GM12878 (cell line): Measurements from ENCODE around the gene MED31. TPM values are rescaled to one million over a fixed set of nuclear protein-coding genes. Genes with fewer than 3 reads are reported as not detected.

Source experiments
- ATAC-seq: fragments of 200-7000 bp; cut with Tn5 transposase; 3 replicates; pipeline ENCODE4 v1.9.1; 2020; ENCODE audit warnings: mild to moderate bottlenecking, moderate library complexity
- BruUV-seq: library from RNA; stranded (reverse); fragments of 400-500 nt; replicated peaks from 2 replicates; lab custom pipeline; 2021; lab: Mats Ljungman, UMichigan
- CTCF ChIA-PET: fragments of 300-600 bp; sonication (Branson Sonifier 250); formaldehyde crosslinking; extraction: SDS; loops from one replicate; lab custom pipeline; 2021; ENCODE audit warnings: inconsistent platforms; lab: Yijun Ruan, JAX
- POLR2A ChIA-PET: fragments of 350-600 bp; formaldehyde crosslinking; extraction: SDS; loops from one replicate; lab custom pipeline; 2021; ENCODE audit warnings: inconsistent platforms; lab: Charles Lee
- RAD21 ChIA-PET: fragments of 300-600 bp; sonication (Branson Sonifier 250); formaldehyde crosslinking; loops from one replicate; lab custom pipeline; 2023; ENCODE audit warnings: antibody characterized with exemption; ENCODE audit not compliant: unreplicated experiment; lab: Charles Lee
- SMC1A ChIA-PET: fragments of 300-600 bp; sonication (Branson Sonifier 250); formaldehyde crosslinking; loops from one replicate; lab custom pipeline; 2023; ENCODE audit not compliant: unreplicated experiment, uncharacterized antibody; lab: Charles Lee
- DNase-seq: peaks from one replicate; pipeline ENCODE4 v3.0.0-alpha.2; 2011; ENCODE audit warnings: low read depth, low spot score
- FAIRE-seq: peaks from 3 replicates; lab custom pipeline; 2011; peaks lifted over from hg19 to GRCh38; lab: Jason Lieb, UNC
- H2AFZ ChIP-seq: 2 replicates; pipeline ENCODE4 v1.6.0; 2011; ENCODE audit warnings: low read depth, low read length, control low read depth; ENCODE audit not compliant: control insufficient read depth
- H3K27ac ChIP-seq: 2 replicates; pipeline ENCODE4 v1.5.1; 2011; ENCODE audit warnings: control low read depth; ENCODE audit not compliant: control insufficient read depth, insufficient read depth
- H3K27me3 ChIP-seq, 2 experiments: replicated peaks in 1 of 2; 2 replicates each; pipeline versions ENCODE4 v1.6.0 to v1.6.1; 2011; ENCODE audit warnings: low read length in 1 of 2; ENCODE audit not compliant: control insufficient read depth in 2 of 2, insufficient read depth in 2 of 2
- H3K36me3 ChIP-seq, 2 experiments: 2 replicates each; pipeline ENCODE4 v1.5.1; 2011; ENCODE audit warnings: low read length in 1 of 2; ENCODE audit not compliant: control insufficient read depth in 2 of 2, insufficient read depth in 2 of 2
- H3K4me1 ChIP-seq: 2 replicates; pipeline ENCODE4 v1.6.1; 2011; ENCODE audit warnings: mild to moderate bottlenecking, low read length, moderate library complexity, mixed read lengths; ENCODE audit not compliant: control insufficient read depth, insufficient read depth
- H3K4me2 ChIP-seq: 2 replicates; pipeline ENCODE4 v1.6.0; 2011; ENCODE audit warnings: control low read depth; ENCODE audit not compliant: control insufficient read depth, insufficient read depth
- H3K4me3 ChIP-seq: fragments of 200-600 bp; sonication (generic); 2 replicates; pipeline ENCODE4 v1.5.1; 2016
- H3K79me2 ChIP-seq: 2 replicates; pipeline ENCODE4 v1.6.0; 2011; ENCODE audit warnings: low read length; ENCODE audit not compliant: control insufficient read depth, insufficient read depth
- H3K9ac ChIP-seq: 2 replicates; pipeline ENCODE4 v1.8.0; 2011; ENCODE audit warnings: low read length, control low read depth, mixed read lengths; ENCODE audit not compliant: control insufficient read depth, insufficient read depth
- H3K9me3 ChIP-seq: replicated peaks from 3 replicates; pipeline ENCODE4 v1.5.1; 2011; ENCODE audit warnings: mild to moderate bottlenecking, low read length; ENCODE audit not compliant: control insufficient read depth, insufficient read depth
- H4K20me1 ChIP-seq: 2 replicates; pipeline ENCODE4 v1.6.0; 2011; ENCODE audit not compliant: control insufficient read depth, insufficient read depth
- ATF3 ChIP-seq: IDR thresholded peaks from 2 replicates; pipeline ENCODE4 v1.6.1; 2011; ENCODE audit warnings: low read depth, mild to moderate bottlenecking, low read length, moderate library complexity, borderline replicate concordance; ENCODE audit errors: extremely low read depth
- CBX3 ChIP-seq: fragments of 200-600 bp; sonication (generic); IDR thresholded peaks from 2 replicates; pipeline ENCODE4 v1.6.1; 2016; ENCODE audit warnings: low read depth, borderline replicate concordance
- CBX5 ChIP-seq: sonication (generic); IDR thresholded peaks from 2 replicates; pipeline ENCODE4 v1.6.1; 2016; ENCODE audit warnings: low read depth, moderate library complexity, mild to moderate bottlenecking, inconsistent platforms
- EED ChIP-seq: sonication (generic); IDR thresholded peaks from 2 replicates; pipeline ENCODE4 v1.6.1; 2016; ENCODE audit warnings: antibody characterized with exemption, low read depth
- EGR1 ChIP-seq, 2 experiments: IDR thresholded peaks; 1 replicate in 1 of 2; 2 replicates in 1 of 2; pipeline ENCODE4 v1.6.1; 2011 to 2012; ENCODE audit warnings: low read depth in 2 of 2, low read length in 2 of 2, borderline replicate concordance in 1 of 2, mild to moderate bottlenecking in 1 of 2, moderate library complexity in 1 of 2
- GATAD2B ChIP-seq: fragments of 450-650 bp; conservative IDR thresholded peaks from 2 replicates; pipeline ENCODE4 v1.6.1; 2017; ENCODE audit warnings: low read depth, mild to moderate bottlenecking, moderate library complexity
- LARP7 ChIP-seq: fragments of 450-650 bp; IDR thresholded peaks from 2 replicates; pipeline ENCODE4 v1.6.1; 2017; ENCODE audit warnings: mild to moderate bottlenecking
- RAD21 ChIP-seq: IDR thresholded peaks from 2 replicates; pipeline ENCODE4 v1.6.1; 2011; ENCODE audit warnings: mild to moderate bottlenecking, low read depth, low read length, moderate library complexity; ENCODE audit not compliant: insufficient read depth
- REST ChIP-seq: IDR thresholded peaks from 2 replicates; pipeline ENCODE4 v1.6.1; 2012; ENCODE audit warnings: mild to moderate bottlenecking, low read depth, low read length
- SMAD1 ChIP-seq: fragments of 450-650 bp; IDR thresholded peaks from 2 replicates; pipeline ENCODE4 v1.6.1; 2018; ENCODE audit warnings: mild to moderate bottlenecking, low read depth; ENCODE audit not compliant: partially characterized antibody
- SUZ12 ChIP-seq: fragments of 200-600 bp; sonication (generic); IDR thresholded peaks from one replicate; pipeline ENCODE4 v1.6.1; 2018; ENCODE audit warnings: antibody characterized with exemption, mild to moderate bottlenecking; ENCODE audit not compliant: unreplicated experiment
- TAF1 ChIP-seq: IDR thresholded peaks from 2 replicates; pipeline ENCODE4 v1.6.1; 2011; ENCODE audit warnings: mild to moderate bottlenecking, low read depth, low read length, borderline replicate concordance
- TCF12 ChIP-seq: IDR thresholded peaks from 2 replicates; pipeline ENCODE4 v1.6.1; 2011; ENCODE audit warnings: low read depth, mild to moderate bottlenecking, low read length
- YBX1 ChIP-seq: fragments of 450-650 bp; IDR thresholded peaks from 2 replicates; pipeline ENCODE4 v1.6.1; 2016; ENCODE audit warnings: antibody characterized with exemption
- ZBTB11 ChIP-seq: fragments of 450-650 bp; formaldehyde crosslinking; IDR thresholded peaks from 2 replicates; pipeline ENCODE4 v1.5.0; 2022; ENCODE audit warnings: mild to moderate bottlenecking, missing genetic modification characterization
- ZNF207 ChIP-seq: fragments of 450-650 bp; IDR thresholded peaks from 2 replicates; pipeline ENCODE4 v1.6.1; 2014; ENCODE audit warnings: antibody characterized with exemption, mild to moderate bottlenecking, borderline replicate concordance
- ZSCAN29 ChIP-seq: fragments of 450-650 bp; IDR thresholded peaks from 2 replicates; pipeline ENCODE4 v1.6.1; 2017; ENCODE audit warnings: mild to moderate bottlenecking, moderate library complexity
- ZZZ3 ChIP-seq: IDR thresholded peaks from 2 replicates; pipeline ENCODE4 v1.6.1; 2011; ENCODE audit warnings: low read depth; ENCODE audit not compliant: control insufficient read depth, insufficient read length
- WGBS: methylation state at CpG from one replicate; pipeline ENCODE4 v1.1.6; 2016; ENCODE audit warnings: low lambda C conversion rate; ENCODE audit not compliant: insufficient replicate concordance, insufficient coverage; ENCODE audit errors: missing lambda C conversion rate; 5-methylcytosine and 5-hydroxymethylcytosine counted together
- in situ Hi-C: fragments of 300-500 bp; cut with MboI; formaldehyde crosslinking; loops from 9 replicates; pipeline ENCODE4 v1.14.3; 2018; ENCODE audit warnings: mixed read lengths
- intact Hi-C: fragments of 100-400 bp; cut with micrococcal nuclease; formaldehyde crosslinking; loops from one replicate; pipeline ENCODE4 v1.14.2; 2022; ENCODE audit not compliant: unreplicated experiment
- polyA plus RNA-seq, 11 experiments: library from polyadenylated mRNA; depleted of rRNA in 4 of 11; unstranded in 6 of 11; stranded (reverse) in 5 of 11; fragments of >200 nt; fragmentation: Nextera tagmentation in 4 of 11; fragmentation: Illumina TruSeq in 1 of 11; extraction: Ambion mirVana in 4 of 11; extraction: Trizol in 1 of 11; gene quantifications; 1 replicate in 1 of 11; 2 replicates in 10 of 11; pipeline versions ENCODE4 v1.2.1 to v1.2.3, GENCODE V29; 2011 to 2016; ENCODE audit warnings: inconsistent platforms in 2 of 11, missing spikeins in 2 of 11, low read depth in 1 of 11
- total RNA-seq, 4 experiments: library from RNA; depleted of rRNA in 3 of 4; stranded (reverse); fragments of >200 nt in 3 of 4; fragmentation: Illumina TruSeq in 1 of 4; extraction: Trizol in 1 of 4; gene quantifications; 2 replicates each; pipeline versions ENCODE4 v1.2.1 to v1.2.3, GENCODE V29; 2013 to 2021

MED31 gene
- total and polyA plus RNA-seq, 10 of the 15 experiments (the other 5 are each of a cell fraction or from before 2014, with no cell fraction given): 14.4 to 71.1 (median 34.6) TPM

- ChIA-PET POLR2A (no interaction called here), SMC1A (no interaction called here), CTCF (interaction anchor here (0.6 kb wide), 1 partner anchor 161 kb away, joined by 3 read pairs; no protein-coding TSS in a partner anchor), RAD21 (no interaction called here)
- Histone ChIP-seq H4K20me1 (no peaks in the 10 kb centered on the region), H3K9me3 (no peaks in the 10 kb centered on the region), H3K36me3 (no peaks in the 10 kb centered on the region), H3K4me2 (no peak overlapping the region), H3K4me1 (peaks cover 4% of the 10 kb centered on the region; the same call in 1 of the 2 replicates), H2AFZ (no peak overlapping the region), H3K27me3 (peaks cover 0 to 2% of the 10 kb centered on the region in 2 experiments; a peak in 3 of 4 replicates), H3K27ac (no peak overlapping the region), H3K9ac (no peak overlapping the region), H3K4me3 (no peak overlapping the region), H3K79me2 (no peaks in the 10 kb centered on the region)
- WGBS: 51% methylated on average over 4 of the region's 4 CpGs
- TF ChIP-seq CBX5: no peak
- TF ChIP-seq SMAD1: no peak
- TF ChIP-seq YBX1: no peak
- no peak for TF ChIP-seq EGR1 (IDR thresholded peaks at IDR 0.05; ENCODE audit: borderline replicate concordance in 1 of 2, low read depth in 2 of 2, low read length in 2 of 2)
- TF ChIP-seq ATF3: no peak
- TF ChIP-seq TCF12: no peak
- no peak for TF ChIP-seq RAD21
- no peak for TF ChIP-seq CBX3
- no peak for TF ChIP-seq ZZZ3
- TF ChIP-seq GATAD2B: no peak
- no peak for TF ChIP-seq TAF1
- TF ChIP-seq SUZ12: no peak
- no peak for TF ChIP-seq ZBTB11
- no peak for TF ChIP-seq EED
- no peak for TF ChIP-seq ZSCAN29
- no peak for TF ChIP-seq REST
- no peak for TF ChIP-seq LARP7
- TF ChIP-seq ZNF207: no peak
- intact Hi-C loops (no loop called here), in situ Hi-C loops (no loop called here)
- ATAC-seq (no peak), FAIRE-seq (no peak), DNase-seq (no peak)
- BruUV-seq: no TSS peak
Measured at GRCh38 chr17:6681176-6681575, 29.8 kb upstream of the MED31 start.
